ENCODE measurements around the gene DPM1.
A peak's percentile ranks its signal among the peaks of the same experiment; 100 is the strongest.

DPM1 gene

GRCh38 chr20:50920997-50921396, 37.3 kb downstream of the DPM1 start:
- H3K27me3 ChIP-seq (ENCODE audit: control insufficient read depth, low read length): no peaks in the 10 kb centered on the region
- peaks cover 97% of the 10 kb centered on the region for H3K4me1 ChIP-seq (ENCODE audit: control insufficient read depth, low read length)
- peaks cover 8% of the 10 kb centered on the region; the same call in 1 of the 2 replicates for H3F3A ChIP-seq (ENCODE audit: control insufficient read depth, insufficient read depth)
- no peak for TF ChIP-seq EZH2phosphoT487 (IDR thresholded peaks at IDR 0.05; ENCODE audit: borderline replicate concordance, low read length)
- no peak for TF ChIP-seq CTCF (IDR thresholded peaks at IDR 0.05; ENCODE audit: low read depth, low read length, poor library complexity, severe bottlenecking)
- peaks cover 91% of the 10 kb centered on the region for H3K36me3 ChIP-seq (ENCODE audit: control insufficient read depth, low read length)
- H3K4me2 ChIP-seq (ENCODE audit: low read length): peak overlapping the region; percentile 37
- H3K79me2 ChIP-seq (ENCODE audit: control insufficient read depth, low read length): peaks cover 100% of the 10 kb centered on the region
- no peak overlapping the region for H3K4me3 ChIP-seq (ENCODE audit: low read length)
- no peaks in the 10 kb centered on the region for H3K9me2 ChIP-seq (replicated peaks; ENCODE audit: control insufficient read depth, low read length)
- H4K20me1 ChIP-seq (ENCODE audit: control insufficient read depth, insufficient read depth, low read depth, low read length): peaks cover 75% of the 10 kb centered on the region
- H3K9me3 ChIP-seq (ENCODE audit: control insufficient read depth, insufficient read depth, low read length): no peaks in the 10 kb centered on the region
- no peak overlapping the region for H3K27ac ChIP-seq (ENCODE audit: low read depth, low read length)

GRCh38 chr20:50919567-50919966, 38.8 kb downstream of the DPM1 start:
- Histone ChIP-seq H3K27me3 (ENCODE audit: control insufficient read depth, low read length) (no peaks in the 10 kb centered on the region), H3K9me3 (ENCODE audit: control insufficient read depth, insufficient read depth, low read length) (no peaks in the 10 kb centered on the region), H3K79me2 (ENCODE audit: control insufficient read depth, low read length) (peaks cover 100% of the 10 kb centered on the region), H3K27ac (ENCODE audit: low read depth, low read length) (no peak overlapping the region), H3F3A (ENCODE audit: control insufficient read depth, insufficient read depth) (peaks cover 8% of the 10 kb centered on the region; the same call in 1 of the 2 replicates), H3K4me3 (ENCODE audit: low read length) (no peak overlapping the region; the same call in 1 of the 2 replicates), H4K20me1 (ENCODE audit: control insufficient read depth, insufficient read depth, low read depth, low read length) (peaks cover 68% of the 10 kb centered on the region), H3K4me2 (ENCODE audit: low read length) (peak overlapping the region; percentile 33; the same call in 1 of the 2 replicates), H3K4me1 (ENCODE audit: control insufficient read depth, low read length) (peaks cover 95% of the 10 kb centered on the region), H3K36me3 (ENCODE audit: control insufficient read depth, low read length) (peaks cover 89% of the 10 kb centered on the region), H3K9me2 (replicated peaks; ENCODE audit: control insufficient read depth, low read length) (no peaks in the 10 kb centered on the region)
- TF ChIP-seq CTCF (IDR thresholded peaks at IDR 0.05; ENCODE audit: low read depth, low read length, poor library complexity, severe bottlenecking): no peak
- no peak for TF ChIP-seq EZH2phosphoT487 (IDR thresholded peaks at IDR 0.05; ENCODE audit: borderline replicate concordance, low read length)

DNA sequence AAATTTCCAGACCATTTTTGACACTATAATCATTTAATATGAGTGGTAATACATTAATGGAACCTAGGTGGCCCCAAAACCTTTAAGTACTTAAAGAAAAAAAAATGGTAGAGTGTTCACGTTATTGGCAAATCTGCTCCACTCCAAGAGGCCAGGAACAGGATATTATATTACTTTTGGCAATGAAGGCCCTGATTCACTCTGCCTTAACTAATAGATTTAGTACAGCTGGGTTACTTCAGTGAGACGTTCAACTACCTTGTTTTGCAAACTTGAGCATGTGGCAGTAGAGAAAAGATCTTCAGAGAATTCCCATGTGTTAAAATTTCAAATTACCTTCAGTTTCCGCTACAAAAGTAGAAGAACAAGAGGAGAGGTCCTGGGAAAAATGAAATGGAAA, 39.9 kb downstream of the DPM1 start:
- TF ChIP-seq EZH2phosphoT487 (IDR thresholded peaks at IDR 0.05; ENCODE audit: borderline replicate concordance, low read length) (no peak), CTCF (IDR thresholded peaks at IDR 0.05; ENCODE audit: low read depth, low read length, poor library complexity, severe bottlenecking) (no peak)
- no peak overlapping the region for H3K27ac ChIP-seq (ENCODE audit: low read depth, low read length)
- peaks cover 8% of the 10 kb centered on the region; the same call in 1 of the 2 replicates for H3F3A ChIP-seq (ENCODE audit: control insufficient read depth, insufficient read depth)
- H4K20me1 ChIP-seq (ENCODE audit: control insufficient read depth, insufficient read depth, low read depth, low read length): peaks cover 65% of the 10 kb centered on the region
- no peaks in the 10 kb centered on the region for H3K9me2 ChIP-seq (replicated peaks; ENCODE audit: control insufficient read depth, low read length)
- peaks cover 100% of the 10 kb centered on the region for H3K79me2 ChIP-seq (ENCODE audit: control insufficient read depth, low read length)
- peaks cover 95% of the 10 kb centered on the region for H3K4me1 ChIP-seq (ENCODE audit: control insufficient read depth, low read length)
- peak overlapping the region; percentile 32 for H3K4me2 ChIP-seq (ENCODE audit: low read length)
- H3K36me3 ChIP-seq (ENCODE audit: control insufficient read depth, low read length): peaks cover 89% of the 10 kb centered on the region
- no peaks in the 10 kb centered on the region for H3K27me3 ChIP-seq (ENCODE audit: control insufficient read depth, low read length)
- peak overlapping the region; percentile 22 for H3K4me3 ChIP-seq (ENCODE audit: low read length)
- no peaks in the 10 kb centered on the region for H3K9me3 ChIP-seq (ENCODE audit: control insufficient read depth, insufficient read depth, low read length)
